ENCODE data around the gene SLX4IP.

SLX4IP gene

DNA sequence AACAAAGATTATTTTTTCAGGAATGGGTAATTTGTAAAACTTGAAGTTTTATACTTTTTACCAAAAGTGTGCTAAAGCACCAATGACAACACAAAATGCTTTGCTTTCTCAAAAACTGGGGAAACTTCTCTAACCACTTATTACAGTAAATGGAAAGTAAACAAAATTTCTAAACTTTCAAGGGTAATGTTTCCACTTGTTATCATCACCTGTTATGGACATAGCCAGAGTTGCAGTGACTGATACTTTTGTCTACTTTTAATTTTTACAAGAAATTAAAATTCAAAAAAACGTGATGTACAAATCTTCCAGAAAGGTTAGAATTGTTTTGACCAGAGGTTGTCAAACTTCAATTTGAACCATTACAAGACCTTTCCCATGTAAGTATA is 138.8 kb downstream of the SLX4IP start:
- TF ChIP-seq CTCF (IDR thresholded peaks at IDR 0.05; ENCODE audit: unreplicated experiment in 3 of 3) = no peak
- H3K27ac Mint-ChIP-seq = no peak overlapping the region
- peaks cover 7% of the 10 kb centered on the region for H3K36me3 Mint-ChIP-seq (ENCODE audit: low read depth)
- peaks cover 5% of the 10 kb centered on the region for H3K27me3 Mint-ChIP-seq (ENCODE audit: low read depth)
- H3K9me3 Mint-ChIP-seq = no peaks in the 10 kb centered on the region
- no peaks in the 10 kb centered on the region for H3K4me1 Mint-ChIP-seq
- no peak overlapping the region for H3K4me3 Mint-ChIP-seq

GRCh38 chr20:10576411-10577090 is 141.4 kb downstream of the SLX4IP start:
- Mint-ChIP-seq H3K36me3 (ENCODE audit: low read depth) (peaks cover under 1% of the 10 kb centered on the region), H3K27me3 (ENCODE audit: low read depth) (peaks cover 3% of the 10 kb centered on the region), H3K4me3 (no peak overlapping the region), H3K4me1 (peaks cover 8% of the 10 kb centered on the region), H3K9me3 (no peaks in the 10 kb centered on the region), H3K27ac (peak overlapping the region in 1 of 3 experiments; percentile 47)
- TF ChIP-seq CTCF (IDR thresholded peaks at IDR 0.05; ENCODE audit: unreplicated experiment in 3 of 3) = no peak

DNA sequence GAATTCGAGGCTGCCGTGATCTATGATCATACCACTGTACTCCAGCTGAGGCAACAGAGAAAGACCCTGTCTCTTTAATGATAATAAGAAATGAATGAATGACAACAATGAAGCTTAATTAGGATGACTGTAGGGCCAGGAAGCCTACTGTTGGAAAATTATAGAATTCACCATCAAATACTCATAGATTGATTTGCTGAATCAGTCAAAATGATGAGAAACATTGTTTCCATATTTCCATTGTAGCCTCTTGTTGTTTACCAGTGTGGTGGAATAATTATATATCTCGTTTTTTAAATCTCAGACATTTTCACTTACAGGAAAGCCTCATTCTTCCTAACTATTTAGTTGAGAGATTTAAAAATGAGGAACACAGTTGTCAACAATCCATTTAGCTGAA is 142.5 kb downstream of the SLX4IP start:
- TF ChIP-seq CTCF (IDR thresholded peaks at IDR 0.05; ENCODE audit: unreplicated experiment in 3 of 3) = no peak
- no peaks in the 10 kb centered on the region for H3K27me3 Mint-ChIP-seq (ENCODE audit: low read depth)
- H3K9me3 Mint-ChIP-seq = no peaks in the 10 kb centered on the region
- peaks cover 18% of the 10 kb centered on the region for H3K4me1 Mint-ChIP-seq
- H3K36me3 Mint-ChIP-seq (ENCODE audit: low read depth) = no peaks in the 10 kb centered on the region
- no peak overlapping the region for H3K27ac Mint-ChIP-seq
- no peak overlapping the region for H3K4me3 Mint-ChIP-seq

DNA sequence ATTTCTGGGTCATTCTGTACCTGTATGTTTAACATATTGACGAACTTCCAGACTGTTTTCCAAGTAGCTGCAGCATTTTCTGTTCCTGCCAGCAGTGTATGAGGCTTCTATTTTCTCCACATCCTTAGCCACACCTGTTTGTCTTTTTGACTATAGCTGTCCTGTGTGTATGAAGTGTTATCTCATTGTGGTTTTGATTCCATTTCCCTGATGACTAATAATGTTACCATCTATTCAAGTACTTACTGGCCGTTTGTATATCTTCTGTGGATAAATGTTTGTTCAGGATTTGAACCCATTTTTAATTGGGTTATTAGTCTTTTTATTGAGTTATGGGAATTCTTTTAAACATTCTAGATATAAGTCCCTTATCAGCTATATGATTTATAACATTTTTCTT is 143.5 kb downstream of the SLX4IP start:
- Mint-ChIP-seq H3K27me3 (ENCODE audit: low read depth) (no peaks in the 10 kb centered on the region), H3K27ac (no peak overlapping the region), H3K9me3 (no peaks in the 10 kb centered on the region), H3K4me1 (peaks cover 18% of the 10 kb centered on the region), H3K4me3 (no peak overlapping the region), H3K36me3 (ENCODE audit: low read depth) (no peaks in the 10 kb centered on the region)
- TF ChIP-seq CTCF (IDR thresholded peaks at IDR 0.05; ENCODE audit: unreplicated experiment in 3 of 3) = no peak

DNA sequence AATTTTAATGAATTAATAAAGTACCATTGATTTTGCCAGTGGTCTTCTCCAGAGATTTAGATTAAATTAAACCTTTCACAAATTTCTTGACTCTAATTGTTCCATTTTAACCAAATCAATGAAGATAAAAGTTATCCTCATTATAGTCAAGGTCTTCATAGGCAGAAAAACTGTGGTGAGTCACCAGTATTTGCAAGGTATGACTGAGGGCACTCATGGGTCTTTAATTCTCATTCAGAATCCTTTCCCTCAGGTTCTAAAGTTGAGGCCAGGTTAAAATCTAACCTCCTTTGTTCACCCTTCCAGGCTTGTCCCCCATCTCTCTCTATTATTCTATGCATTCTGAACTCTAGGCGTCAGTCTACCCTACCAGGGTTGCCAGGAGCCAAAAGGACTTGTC is 144.8 kb downstream of the SLX4IP start:
- H3K4me3 Mint-ChIP-seq = no peak overlapping the region
- no peaks in the 10 kb centered on the region for H3K36me3 Mint-ChIP-seq (ENCODE audit: low read depth)
- H3K27me3 Mint-ChIP-seq (ENCODE audit: low read depth) = no peaks in the 10 kb centered on the region
- TF ChIP-seq CTCF (IDR thresholded peaks at IDR 0.05; ENCODE audit: unreplicated experiment in 3 of 3) = no peak
- no peak overlapping the region for H3K27ac Mint-ChIP-seq
- peaks cover 29% of the 10 kb centered on the region for H3K4me1 Mint-ChIP-seq
- H3K9me3 Mint-ChIP-seq = no peaks in the 10 kb centered on the region

- Mint-ChIP-seq H3K27ac (no peak overlapping the region), H3K4me1 (peaks cover 29% of the 10 kb centered on the region), H3K4me3 (no peak overlapping the region), H3K27me3 (ENCODE audit: low read depth) (no peaks in the 10 kb centered on the region), H3K36me3 (ENCODE audit: low read depth) (peaks cover under 1% of the 10 kb centered on the region), H3K9me3 (no peaks in the 10 kb centered on the region)
- TF ChIP-seq CTCF (IDR thresholded peaks at IDR 0.05; ENCODE audit: unreplicated experiment in 3 of 3) = no peak
Measured at GRCh38 chr20:10580700-10581099, 145.6 kb downstream of the SLX4IP start.
